GM18951 (cell line): ENCODE measurements around the gene SLC38A3.
"Not testable (repeated sequence)": the region's sequence is repeated elsewhere in the genome, so short reads cannot be mapped to it uniquely, and the experiment has no call there.

Experiments
- POLR2A ChIP-seq: IDR thresholded peaks from 4 replicates; pipeline ENCODE4 v1.6.1; 2011; ENCODE audit warnings: mild to moderate bottlenecking; ENCODE audit not compliant: insufficient read length, insufficient read depth; ENCODE audit errors: extremely low read depth
- in situ Hi-C: fragments of 300-500 bp; cut with MboI; formaldehyde crosslinking; loops from one replicate; pipeline ENCODE4 v1.12.0; 2022; ENCODE audit warnings: low sequenced_read_pairs, mixed read lengths, inconsistent platforms; ENCODE audit not compliant: unreplicated experiment

SLC38A3 gene

GRCh38 chr3:50241163-50241562 is 36.1 kb downstream of the SLC38A3 start:
- in situ Hi-C loops = no loop called here
- peak; percentile 10 for TF ChIP-seq POLR2A

GRCh38 chr3:50241713-50242380 is 36.8 kb downstream of the SLC38A3 start:
- no peak for TF ChIP-seq POLR2A
- in situ Hi-C loops = no loop called here

- TF ChIP-seq POLR2A = no peak
- in situ Hi-C loops = no loop called here
Observed at GRCh38 chr3:50242381-50242770, 37.3 kb downstream of the SLC38A3 start.

- no peak for TF ChIP-seq POLR2A
- in situ Hi-C loops = no loop called here
Observed at GRCh38 chr3:50242851-50243542, 37.9 kb downstream of the SLC38A3 start.

- no peak for TF ChIP-seq POLR2A
- in situ Hi-C loops = no loop called here
Observed at GRCh38 chr3:50243543-50243895, 38.4 kb downstream of the SLC38A3 start.

GRCh38 chr3:50244813-50245212 is 39.7 kb downstream of the SLC38A3 start:
- in situ Hi-C loops = not testable (repeated sequence)

GRCh38 chr3:50245251-50245745 is 40.2 kb downstream of the SLC38A3 start:
- in situ Hi-C loops = no loop called here
- no peak for TF ChIP-seq POLR2A

GRCh38 chr3:50245831-50246516 is 40.9 kb downstream of the SLC38A3 start:
- no peak for TF ChIP-seq POLR2A
- in situ Hi-C loops = no loop called here

GRCh38 chr3:50246517-50246954 is 41.5 kb downstream of the SLC38A3 start:
- in situ Hi-C loops = no loop called here
- TF ChIP-seq POLR2A = no peak

- no peak for TF ChIP-seq POLR2A
- in situ Hi-C loops = no loop called here
Observed at GRCh38 chr3:50248387-50248786, 43.3 kb downstream of the SLC38A3 start.

- in situ Hi-C loops = no loop called here
- TF ChIP-seq POLR2A = no peak
Observed at GRCh38 chr3:50249457-50249856, 44.4 kb downstream of the SLC38A3 start.

- in situ Hi-C loops = no loop called here
- TF ChIP-seq POLR2A = no peak
Observed at GRCh38 chr3:50250514-50250913, 45.4 kb downstream of the SLC38A3 start.

- in situ Hi-C loops = no loop called here
- no peak for TF ChIP-seq POLR2A
Observed at GRCh38 chr3:50251220-50251619, 46.1 kb downstream of the SLC38A3 start.

GRCh38 chr3:50254577-50255250 is 49.6 kb downstream of the SLC38A3 start:
- in situ Hi-C loops = no loop called here
- no peak for TF ChIP-seq POLR2A

GRCh38 chr3:50255251-50255615 is 50.2 kb downstream of the SLC38A3 start:
- in situ Hi-C loops = no loop called here
- no peak for TF ChIP-seq POLR2A
